HCT116 (cell line): ENCODE results near the gene ADRB1. TPM values are rescaled to one million over a fixed set of nuclear protein-coding genes. Genes with fewer than 3 reads are reported as not detected.

Source experiments
- ATAC-seq: fragments of 200-7000 bp; cut with Tn5 transposase; 2 replicates; pipeline ENCODE4 v1.9.1; 2020; ENCODE audit warnings: mild to moderate bottlenecking, moderate library complexity
- BruUV-seq: library from RNA; stranded (reverse); fragments of 400-500 nt; replicated peaks from 2 replicates; lab custom pipeline; 2021; lab: Mats Ljungman, UMichigan
- CTCF ChIA-PET: fragments of 300-600 bp; sonication (Branson Sonifier 250); formaldehyde crosslinking; loops from one replicate; lab custom pipeline; 2021; ENCODE audit warnings: antibody characterized with exemption; lab: Charles Lee
- POLR2A ChIA-PET: fragments of 300-600, 350-600 bp; sonication (Branson Sonifier 250); formaldehyde crosslinking; loops from one replicate; lab custom pipeline; 2021; ENCODE audit warnings: antibody characterized with exemption; lab: Charles Lee
- RAD21 ChIA-PET, 2 experiments: fragments of 300-600 bp; sonication (Branson Sonifier 250); formaldehyde crosslinking; loops; one replicate each; lab custom pipeline; 2023; ENCODE audit warnings: low total read pairs in 2 of 2; ENCODE audit not compliant: uncharacterized antibody in 2 of 2, unreplicated experiment in 2 of 2, low non-redundant PET in 1 of 2; lab: Charles Lee
- DNase-seq: peaks from one replicate; pipeline ENCODE4 v3.0.0-alpha.2; 2010; ENCODE audit warnings: low read depth, low spot score
- H2AFZ ChIP-seq: fragments of 200-600 bp; shearing (Covaris generic), sonication (generic); 2 replicates; pipeline ENCODE4 v1.6.1; 2017; ENCODE audit warnings: low read depth, mixed run types, mixed read lengths, antibody characterized with exemption, low read length; ENCODE audit not compliant: poor library complexity, severe bottlenecking
- H3K27ac ChIP-seq: 2 replicates; pipeline ENCODE4 v1.5.1; 2012; ENCODE audit warnings: low read depth, low read length
- H3K27me3 ChIP-seq: fragments of 200-600 bp; sonication (generic); 2 replicates; pipeline ENCODE4 v1.6.1; 2016; ENCODE audit warnings: mixed run types, low read length, mixed read lengths; ENCODE audit not compliant: insufficient read depth
- H3K36me3 ChIP-seq, 2 experiments: fragments of 200-500 bp in 1 of 2; fragments of 200-600 bp in 1 of 2; sonication (Bioruptor generic) in 1 of 2; sonication (generic) in 1 of 2; 2 replicates each; pipeline versions ENCODE4 v1.5.1 to v1.6.1; 2014 to 2016; ENCODE audit warnings: low read length in 2 of 2, inconsistent platforms in 1 of 2, mixed read lengths in 1 of 2, mixed run types in 1 of 2; ENCODE audit not compliant: insufficient read depth in 2 of 2, control insufficient read depth in 1 of 2
- H3K4me1 ChIP-seq, 2 experiments: fragments of 200-600 bp in 1 of 2; sonication (generic) in 1 of 2; 2 replicates each; pipeline versions ENCODE4 v1.5.1 to v1.6.1; 2012 to 2017; ENCODE audit warnings: low read length in 2 of 2, inconsistent platforms in 1 of 2, mild to moderate bottlenecking in 1 of 2, mixed read lengths in 1 of 2, mixed run types in 1 of 2, moderate library complexity in 1 of 2; ENCODE audit not compliant: insufficient read depth in 2 of 2, control insufficient read depth in 1 of 2
- H3K4me2 ChIP-seq: fragments of 200-600 bp; sonication (generic); 2 replicates; pipeline ENCODE4 v1.6.1; 2017; ENCODE audit warnings: mixed run types, low read length, mixed read lengths
- H3K4me3 ChIP-seq, 2 experiments: fragments of 200-600 bp in 1 of 2; sonication (generic) in 1 of 2; replicated peaks in 1 of 2; 2 replicates each; pipeline ENCODE4 v1.5.1; 2011 to 2016; ENCODE audit warnings: low read length in 2 of 2, control low read depth in 1 of 2, low read depth in 1 of 2, mild to moderate bottlenecking in 1 of 2, mixed read lengths in 1 of 2, mixed run types in 1 of 2
- H3K79me2 ChIP-seq: fragments of 200-600 bp; sonication (generic); 2 replicates; pipeline ENCODE4 v1.6.1; 2017; ENCODE audit warnings: mild to moderate bottlenecking, mixed run types, low read length, moderate library complexity, mixed read lengths; ENCODE audit not compliant: insufficient read depth
- H3K9ac ChIP-seq: fragments of 200-600 bp; sonication (generic); 2 replicates; pipeline ENCODE4 v1.6.1; 2016; ENCODE audit warnings: low read length, mixed read lengths
- H3K9me2 ChIP-seq: fragments of 200-600 bp; sonication (generic), shearing (Covaris generic); 2 replicates; pipeline ENCODE4 v1.6.1; 2017; ENCODE audit warnings: mixed run types, mild to moderate bottlenecking, moderate library complexity; ENCODE audit not compliant: insufficient read depth
- H3K9me3 ChIP-seq, 2 experiments: fragments of 200-500 bp in 1 of 2; fragments of 200-600 bp in 1 of 2; sonication (Bioruptor generic) in 1 of 2; sonication (generic) in 1 of 2; 2 replicates each; pipeline ENCODE4 v1.6.1; 2014 to 2017; ENCODE audit warnings: low read length in 2 of 2, mixed read lengths in 2 of 2, inconsistent platforms in 1 of 2, low read depth in 1 of 2, mild to moderate bottlenecking in 1 of 2, mixed run types in 1 of 2, moderate library complexity in 1 of 2; ENCODE audit not compliant: control insufficient read depth in 1 of 2, insufficient read depth in 1 of 2
- H4K20me1 ChIP-seq: fragments of 200-600 bp; sonication (generic), shearing (Covaris generic); 2 replicates; pipeline ENCODE4 v1.6.1; 2017; ENCODE audit warnings: mixed run types, mild to moderate bottlenecking, moderate library complexity; ENCODE audit not compliant: insufficient read depth
- CBX3 ChIP-seq: IDR thresholded peaks from 2 replicates; pipeline ENCODE4 v1.6.1; 2012; ENCODE audit warnings: low read depth
- CEBPB ChIP-seq: IDR thresholded peaks from 2 replicates; pipeline ENCODE4 v1.6.1; 2012; ENCODE audit warnings: low read depth
- EGR1 ChIP-seq: IDR thresholded peaks from 2 replicates; pipeline ENCODE4 v1.6.1; 2012; ENCODE audit warnings: low read depth
- ELF1 ChIP-seq: IDR thresholded peaks from 2 replicates; pipeline ENCODE4 v1.6.1; 2012; ENCODE audit warnings: low read depth, borderline replicate concordance
- EZH2 ChIP-seq: fragments of 200-600 bp; sonication (generic); IDR thresholded peaks from 2 replicates; pipeline ENCODE4 v1.6.1; 2017; ENCODE audit warnings: antibody characterized with exemption, mixed run types
- POLR2A ChIP-seq: IDR thresholded peaks from 2 replicates; pipeline ENCODE4 v1.7.0; 2011; ENCODE audit warnings: borderline replicate concordance; ENCODE audit not compliant: insufficient read depth, insufficient read length; ENCODE audit errors: extremely low read depth
- POLR2AphosphoS5 ChIP-seq: IDR thresholded peaks from 2 replicates; pipeline ENCODE4 v1.6.1; 2011; ENCODE audit warnings: mild to moderate bottlenecking, low read depth, low read length, moderate library complexity
- SIN3A ChIP-seq: IDR thresholded peaks from 2 replicates; pipeline ENCODE4 v1.6.1; 2012; ENCODE audit warnings: low read depth
- SP1 ChIP-seq: IDR thresholded peaks from 2 replicates; pipeline ENCODE4 v1.6.1; 2012; ENCODE audit warnings: low read depth
- YY1 ChIP-seq: IDR thresholded peaks from 2 replicates; pipeline ENCODE4 v1.6.1; 2011; ENCODE audit warnings: low read length, low read depth, moderate library complexity, mild to moderate bottlenecking; ENCODE audit not compliant: insufficient replicate concordance; ENCODE audit errors: extremely low read depth
- intact Hi-C: fragments of 100-400 bp; cut with micrococcal nuclease; formaldehyde crosslinking; loops from 2 replicates; pipeline ENCODE4 v1.10.0; 2022
- total RNA-seq: library from RNA; stranded (reverse); gene quantifications from one replicate; pipeline ENCODE4 v1.2.1, GENCODE V29; 2021; ENCODE audit not compliant: unreplicated experiment
- TF ChIP-seq, protein P1 (sequence below): IDR thresholded peaks from 2 replicates; pipeline ENCODE4 v1.6.1; 2012
- TF ChIP-seq, protein P2 (sequence below): IDR thresholded peaks from 2 replicates; pipeline ENCODE4 v1.6.1; 2012; ENCODE audit warnings: low read depth

ADRB1 gene
- total RNA-seq, 1 experiment from 2014 or later, result 0.89 TPM

DNA sequence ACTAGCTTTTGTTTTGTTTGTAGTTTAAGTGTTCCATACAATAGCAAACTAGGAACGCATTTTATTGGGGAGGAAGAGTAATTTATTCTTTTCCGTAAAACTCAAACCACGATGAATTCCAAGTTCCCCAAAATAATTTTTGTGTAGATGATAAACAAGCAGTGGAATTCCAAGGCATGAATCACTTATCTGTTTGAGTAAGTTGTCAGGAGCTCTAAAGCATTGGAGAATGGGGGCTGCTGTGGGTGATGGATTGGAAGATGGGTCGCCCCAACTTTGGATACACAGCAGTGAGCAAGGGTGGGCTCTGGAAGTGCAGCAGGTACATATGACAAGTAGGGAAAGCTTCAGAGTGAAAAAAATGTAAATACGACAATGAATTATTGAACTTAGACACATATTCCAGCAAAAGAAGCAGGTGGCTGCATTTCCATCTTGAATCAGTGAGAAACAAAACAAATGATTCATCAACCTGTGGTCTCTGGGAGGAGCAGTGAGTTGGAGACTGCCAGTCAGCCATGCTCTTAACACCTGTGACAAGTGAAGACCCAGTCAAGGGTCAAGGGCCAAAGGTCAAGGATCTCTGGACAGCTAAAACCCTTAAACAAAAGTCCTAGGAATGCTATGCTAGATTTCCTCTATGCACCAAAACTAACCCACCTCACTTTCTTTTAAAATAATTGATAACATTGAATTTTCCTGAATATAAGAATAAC lies 34.2 kb upstream of the ADRB1 start:
- no peak for ATAC-seq
- no peaks in the 10 kb centered on the region for H3K9me3 ChIP-seq
- H3K27me3 ChIP-seq, result no peaks in the 10 kb centered on the region
- no peaks in the 10 kb centered on the region for H3K4me1 ChIP-seq
- no peak overlapping the region for H3K27ac ChIP-seq
- POLR2A ChIA-PET, result no interaction called here
- H3K9me2 ChIP-seq, result no peaks in the 10 kb centered on the region
- intact Hi-C loops, result no loop called here
- no peaks in the 10 kb centered on the region for H3K79me2 ChIP-seq
- no peak overlapping the region for H3K4me2 ChIP-seq
- CTCF ChIA-PET, result no interaction called here
- no peak for DNase-seq
- BruUV-seq, result no TSS peak
- no peak overlapping the region for H2AFZ ChIP-seq
- RAD21 ChIA-PET, result no interaction called here
- H3K4me3 ChIP-seq, result no peak overlapping the region
- H4K20me1 ChIP-seq, result no peaks in the 10 kb centered on the region
- H3K9ac ChIP-seq, result no peak overlapping the region
- no peaks in the 10 kb centered on the region for H3K36me3 ChIP-seq
- no peak for TF ChIP-seq CBX3
- no peak for TF ChIP-seq ELF1
- TF ChIP-seq POLR2AphosphoS5, result no peak

DNA sequence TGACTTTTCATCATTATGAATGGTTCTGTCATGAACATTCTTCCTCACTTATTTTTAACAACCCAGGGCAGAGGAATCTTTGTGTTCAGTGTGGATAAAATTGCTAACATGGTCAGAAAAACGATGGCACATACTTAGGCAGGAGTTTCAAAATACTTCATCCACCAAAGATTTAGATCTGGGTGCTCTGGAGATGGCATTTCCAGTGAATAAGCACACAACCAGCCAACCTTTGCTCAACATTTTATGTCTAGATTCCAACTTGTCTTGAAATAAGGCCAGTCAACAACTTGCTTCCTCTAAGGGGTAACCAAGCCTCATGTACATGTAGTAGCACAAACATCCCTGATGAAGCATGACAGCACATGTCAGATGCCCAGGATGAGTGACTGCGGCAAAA lies 33.4 kb upstream of the ADRB1 start:
- Histone ChIP-seq H3K4me3 (no peak overlapping the region), H3K9me2 (no peaks in the 10 kb centered on the region), H3K27ac (no peak overlapping the region), H4K20me1 (no peaks in the 10 kb centered on the region), H3K79me2 (no peaks in the 10 kb centered on the region), H3K4me1 (no peaks in the 10 kb centered on the region), H3K9me3 (no peaks in the 10 kb centered on the region), H3K4me2 (no peak overlapping the region), H3K36me3 (no peaks in the 10 kb centered on the region), H3K9ac (no peak overlapping the region), H2AFZ (no peak overlapping the region), H3K27me3 (no peaks in the 10 kb centered on the region)
- no peak for ATAC-seq
- POLR2A ChIA-PET, result no interaction called here
- RAD21 ChIA-PET, result no interaction called here
- intact Hi-C loops, result no loop called here
- BruUV-seq, result no TSS peak
- CTCF ChIA-PET, result no interaction called here
- no peak for TF ChIP-seq POLR2A
- TF ChIP-seq EGR1, result no peak
- TF ChIP-seq SIN3A, result no peak
- TF ChIP-seq YY1, result no peak
- TF ChIP-seq, protein P1, sequence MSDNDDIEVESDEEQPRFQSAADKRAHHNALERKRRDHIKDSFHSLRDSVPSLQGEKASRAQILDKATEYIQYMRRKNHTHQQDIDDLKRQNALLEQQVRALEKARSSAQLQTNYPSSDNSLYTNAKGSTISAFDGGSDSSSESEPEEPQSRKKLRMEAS, result no peak
- no peak for TF ChIP-seq SP1
- TF ChIP-seq, protein P2, sequence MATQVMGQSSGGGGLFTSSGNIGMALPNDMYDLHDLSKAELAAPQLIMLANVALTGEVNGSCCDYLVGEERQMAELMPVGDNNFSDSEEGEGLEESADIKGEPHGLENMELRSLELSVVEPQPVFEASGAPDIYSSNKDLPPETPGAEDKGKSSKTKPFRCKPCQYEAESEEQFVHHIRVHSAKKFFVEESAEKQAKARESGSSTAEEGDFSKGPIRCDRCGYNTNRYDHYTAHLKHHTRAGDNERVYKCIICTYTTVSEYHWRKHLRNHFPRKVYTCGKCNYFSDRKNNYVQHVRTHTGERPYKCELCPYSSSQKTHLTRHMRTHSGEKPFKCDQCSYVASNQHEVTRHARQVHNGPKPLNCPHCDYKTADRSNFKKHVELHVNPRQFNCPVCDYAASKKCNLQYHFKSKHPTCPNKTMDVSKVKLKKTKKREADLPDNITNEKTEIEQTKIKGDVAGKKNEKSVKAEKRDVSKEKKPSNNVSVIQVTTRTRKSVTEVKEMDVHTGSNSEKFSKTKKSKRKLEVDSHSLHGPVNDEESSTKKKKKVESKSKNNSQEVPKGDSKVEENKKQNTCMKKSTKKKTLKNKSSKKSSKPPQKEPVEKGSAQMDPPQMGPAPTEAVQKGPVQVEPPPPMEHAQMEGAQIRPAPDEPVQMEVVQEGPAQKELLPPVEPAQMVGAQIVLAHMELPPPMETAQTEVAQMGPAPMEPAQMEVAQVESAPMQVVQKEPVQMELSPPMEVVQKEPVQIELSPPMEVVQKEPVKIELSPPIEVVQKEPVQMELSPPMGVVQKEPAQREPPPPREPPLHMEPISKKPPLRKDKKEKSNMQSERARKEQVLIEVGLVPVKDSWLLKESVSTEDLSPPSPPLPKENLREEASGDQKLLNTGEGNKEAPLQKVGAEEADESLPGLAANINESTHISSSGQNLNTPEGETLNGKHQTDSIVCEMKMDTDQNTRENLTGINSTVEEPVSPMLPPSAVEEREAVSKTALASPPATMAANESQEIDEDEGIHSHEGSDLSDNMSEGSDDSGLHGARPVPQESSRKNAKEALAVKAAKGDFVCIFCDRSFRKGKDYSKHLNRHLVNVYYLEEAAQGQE, result no peak
- no peak for TF ChIP-seq EZH2
- TF ChIP-seq CEBPB, result no peak
- no peak for DNase-seq
